GM18909 (cell line): Measurements from ENCODE around the gene MOBP.

Experiments used
- ATAC-seq: cut with Tn5 transposase; IDR thresholded peaks from one replicate; pipeline ENCODE4 v1.9.1; 2021; ENCODE audit warnings: mild to moderate bottlenecking; ENCODE audit not compliant: unreplicated experiment, poor library complexity

MOBP gene

GRCh38 chr3:39491014-39491413 lies 23.5 kb downstream of the MOBP start:
- ATAC-seq: no peak

GRCh38 chr3:39491733-39492350 lies 24.4 kb downstream of the MOBP start:
- ATAC-seq: no peak

- no peak for ATAC-seq
Measured at GRCh38 chr3:39494781-39495180, 27.3 kb downstream of the MOBP start.

- no peak for ATAC-seq
Measured at GRCh38 chr3:39497753-39498152, 30.3 kb downstream of the MOBP start.

- no peak for ATAC-seq
Measured at GRCh38 chr3:39499651-39500273, 32.3 kb downstream of the MOBP start.

GRCh38 chr3:39501059-39501458 lies 33.6 kb downstream of the MOBP start:
- no peak for ATAC-seq

GRCh38 chr3:39501968-39502837 lies 34.7 kb downstream of the MOBP start:
- no peak for ATAC-seq

- ATAC-seq: no peak
Measured at GRCh38 chr3:39502838-39503145, 35.3 kb downstream of the MOBP start.

- no peak for ATAC-seq
Measured at GRCh38 chr3:39505866-39506742, 38.6 kb downstream of the MOBP start.

GRCh38 chr3:39506863-39507262 lies 39.4 kb downstream of the MOBP start:
- ATAC-seq: no peak

GRCh38 chr3:39513791-39514369 lies 46.4 kb downstream of the MOBP start:
- no peak for ATAC-seq

- ATAC-seq: no peak
Measured at GRCh38 chr3:39515681-39516441, 48.4 kb downstream of the MOBP start.

- no peak for ATAC-seq
Measured at GRCh38 chr3:39519103-39519502, 51.6 kb downstream of the MOBP start.

GRCh38 chr3:39519554-39520288 lies 52.2 kb downstream of the MOBP start:
- no peak for ATAC-seq

GRCh38 chr3:39521456-39521855 lies 54.0 kb downstream of the MOBP start:
- ATAC-seq: no peak

GRCh38 chr3:39524107-39524506 lies 56.6 kb downstream of the MOBP start:
- ATAC-seq: no peak

GRCh38 chr3:39528844-39529243 lies 61.4 kb downstream of the MOBP start:
- no peak for ATAC-seq

- no peak for ATAC-seq
Measured at GRCh38 chr3:39529577-39529976, 62.1 kb downstream of the MOBP start.

- no peak for ATAC-seq
Measured at GRCh38 chr3:39531066-39531465, 63.6 kb downstream of the MOBP start.
